SK-N-SH (cell line): ENCODE measurements around the gene STOML1.

Source experiments
- EP300 ChIP-seq, 2 experiments: IDR thresholded peaks; 2 replicates each; pipeline versions ENCODE4 v1.4.0 to v1.6.1; 2012; ENCODE audit warnings: borderline replicate concordance in 1 of 2, low read depth in 1 of 2, low read length in 1 of 2
- TAF1 ChIP-seq: IDR thresholded peaks from 2 replicates; pipeline ENCODE4 v1.6.1; 2012; ENCODE audit warnings: low read depth, mild to moderate bottlenecking, low read length, moderate library complexity, borderline replicate concordance
- TEAD4 ChIP-seq: IDR thresholded peaks from 2 replicates; pipeline ENCODE4 v1.4.0; 2012; ENCODE audit warnings: mild to moderate bottlenecking, borderline replicate concordance; ENCODE audit not compliant: insufficient read depth
- YY1 ChIP-seq: IDR thresholded peaks from 2 replicates; pipeline ENCODE4 v1.4.0; 2012; ENCODE audit warnings: low read depth, mild to moderate bottlenecking
- TF ChIP-seq, protein P1 (sequence below): fragments of 200-600 bp; sonication (generic); IDR thresholded peaks from 2 replicates; pipeline ENCODE4 v1.6.1; 2017; ENCODE audit warnings: antibody characterized with exemption, mild to moderate bottlenecking, moderate library complexity
- TF ChIP-seq, protein P2 (sequence below): IDR thresholded peaks from 2 replicates; pipeline ENCODE4; 2012

DNA sequence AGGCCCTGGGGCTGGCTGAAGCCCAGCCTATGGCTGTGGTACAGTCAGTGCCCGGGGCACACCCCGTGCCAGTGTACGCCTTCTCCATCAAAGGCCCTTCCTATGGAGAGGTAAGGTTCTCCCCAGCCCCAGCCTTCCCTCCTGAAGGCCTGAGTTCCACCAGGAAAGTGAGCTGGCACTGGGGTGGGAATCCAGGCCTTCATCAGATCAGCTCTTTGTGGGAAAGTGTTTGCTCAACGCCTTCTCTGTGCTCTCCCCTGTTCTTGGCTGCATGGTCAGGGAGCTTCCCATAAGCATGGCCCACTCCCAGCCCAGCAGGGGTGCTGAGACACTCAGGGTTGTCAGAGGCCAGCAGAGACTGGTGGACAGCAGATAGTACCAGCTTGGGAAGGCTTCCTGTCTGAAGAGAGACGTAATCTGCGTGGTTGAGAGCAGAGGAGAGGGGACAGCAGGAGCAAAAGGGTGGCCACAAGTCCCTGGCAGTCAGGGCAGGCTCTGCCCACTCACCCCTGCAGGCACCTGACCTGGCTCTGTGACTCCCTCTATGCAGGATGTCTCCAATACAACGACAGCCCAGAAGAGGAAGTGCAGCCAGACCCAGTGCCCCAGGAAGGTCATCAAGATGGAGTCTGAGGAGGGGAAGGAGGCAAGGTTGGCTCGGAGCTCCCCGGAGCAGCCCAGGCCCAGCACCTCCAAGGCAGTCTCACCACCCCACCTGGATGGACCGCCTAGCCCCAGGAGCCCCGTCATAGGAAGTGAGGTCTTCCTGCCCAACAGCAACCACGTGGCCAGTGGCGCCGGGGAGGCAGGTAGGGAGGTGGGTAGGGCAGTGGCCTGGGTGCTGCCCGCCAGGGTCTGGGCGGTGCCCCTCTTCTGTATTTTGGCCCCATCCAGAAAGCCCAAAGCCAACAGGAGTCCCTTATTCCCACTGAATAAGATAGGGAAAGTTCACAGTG lies 40.8 kb upstream of the STOML1 start:
- TF ChIP-seq EP300 (IDR thresholded peaks at IDR 0.05; ENCODE audit: borderline replicate concordance in 1 of 2, low read depth in 1 of 2, low read length in 1 of 2) (no peak), TAF1 (no peak), YY1 (no peak), TEAD4 (no peak)
- TF ChIP-seq, protein P1, sequence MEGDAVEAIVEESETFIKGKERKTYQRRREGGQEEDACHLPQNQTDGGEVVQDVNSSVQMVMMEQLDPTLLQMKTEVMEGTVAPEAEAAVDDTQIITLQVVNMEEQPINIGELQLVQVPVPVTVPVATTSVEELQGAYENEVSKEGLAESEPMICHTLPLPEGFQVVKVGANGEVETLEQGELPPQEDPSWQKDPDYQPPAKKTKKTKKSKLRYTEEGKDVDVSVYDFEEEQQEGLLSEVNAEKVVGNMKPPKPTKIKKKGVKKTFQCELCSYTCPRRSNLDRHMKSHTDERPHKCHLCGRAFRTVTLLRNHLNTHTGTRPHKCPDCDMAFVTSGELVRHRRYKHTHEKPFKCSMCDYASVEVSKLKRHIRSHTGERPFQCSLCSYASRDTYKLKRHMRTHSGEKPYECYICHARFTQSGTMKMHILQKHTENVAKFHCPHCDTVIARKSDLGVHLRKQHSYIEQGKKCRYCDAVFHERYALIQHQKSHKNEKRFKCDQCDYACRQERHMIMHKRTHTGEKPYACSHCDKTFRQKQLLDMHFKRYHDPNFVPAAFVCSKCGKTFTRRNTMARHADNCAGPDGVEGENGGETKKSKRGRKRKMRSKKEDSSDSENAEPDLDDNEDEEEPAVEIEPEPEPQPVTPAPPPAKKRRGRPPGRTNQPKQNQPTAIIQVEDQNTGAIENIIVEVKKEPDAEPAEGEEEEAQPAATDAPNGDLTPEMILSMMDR: no peak
- TF ChIP-seq, protein P2, sequence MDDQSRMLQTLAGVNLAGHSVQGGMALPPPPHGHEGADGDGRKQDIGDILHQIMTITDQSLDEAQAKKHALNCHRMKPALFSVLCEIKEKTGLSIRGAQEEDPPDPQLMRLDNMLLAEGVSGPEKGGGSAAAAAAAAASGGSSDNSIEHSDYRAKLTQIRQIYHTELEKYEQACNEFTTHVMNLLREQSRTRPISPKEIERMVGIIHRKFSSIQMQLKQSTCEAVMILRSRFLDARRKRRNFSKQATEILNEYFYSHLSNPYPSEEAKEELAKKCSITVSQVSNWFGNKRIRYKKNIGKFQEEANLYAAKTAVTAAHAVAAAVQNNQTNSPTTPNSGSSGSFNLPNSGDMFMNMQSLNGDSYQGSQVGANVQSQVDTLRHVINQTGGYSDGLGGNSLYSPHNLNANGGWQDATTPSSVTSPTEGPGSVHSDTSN: no peak
